MM.1S (cell line): ENCODE measurements around the gene DDHD1.

Experiments
- DNase-seq: peaks from one replicate; pipeline ENCODE4 v3.0.0-alpha.2; 2015
- H2AFZ ChIP-seq: fragments of 300-600 bp; sonication (generic); 2 replicates; pipeline ENCODE4 v1.6.0; 2016; ENCODE audit warnings: antibody characterized with exemption, low read length
- H3F3A ChIP-seq: fragments of 300-600 bp; sonication (generic); 2 replicates; pipeline ENCODE4 v1.6.1; 2016; ENCODE audit warnings: mild to moderate bottlenecking, antibody characterized with exemption, low read length, moderate library complexity, mixed read lengths; ENCODE audit not compliant: insufficient read depth
- H3K27ac ChIP-seq: fragments of 300-600 bp; sonication (generic); 2 replicates; pipeline ENCODE4 v1.5.1; 2016; ENCODE audit warnings: mild to moderate bottlenecking, low read length
- H3K27me3 ChIP-seq: fragments of 300-600 bp; sonication (generic); replicated peaks from 2 replicates; pipeline ENCODE4 v1.6.0; 2016; ENCODE audit warnings: low read length; ENCODE audit not compliant: insufficient read depth
- H3K36me3 ChIP-seq: fragments of 300-600 bp; sonication (generic); replicated peaks from 2 replicates; pipeline ENCODE4 v1.6.1; 2016; ENCODE audit warnings: mild to moderate bottlenecking, low read length, mixed read lengths; ENCODE audit not compliant: insufficient read depth
- H3K4me1 ChIP-seq: fragments of 300-600 bp; sonication (generic); 2 replicates; pipeline ENCODE4 v1.6.1; 2016; ENCODE audit warnings: low read length, mixed read lengths
- H3K4me2 ChIP-seq: fragments of 300-600 bp; sonication (generic); 2 replicates; pipeline ENCODE4 v1.6.0; 2016; ENCODE audit warnings: low read depth, low read length
- H3K4me3 ChIP-seq: fragments of 300-600 bp; sonication (generic); 2 replicates; pipeline ENCODE4 v1.5.1; 2016; ENCODE audit warnings: low read length, mixed read lengths
- H3K79me2 ChIP-seq: fragments of 300-600 bp; sonication (generic); 2 replicates; pipeline ENCODE4 v1.6.1; 2016; ENCODE audit warnings: mixed run types, low read length, mixed read lengths
- H3K9ac ChIP-seq: fragments of 300-600 bp; sonication (generic); 2 replicates; pipeline ENCODE4 v1.6.1; 2016; ENCODE audit warnings: low read length, mixed read lengths
- H3K9me2 ChIP-seq: fragments of 300-600 bp; sonication (generic); replicated peaks from 2 replicates; pipeline ENCODE4 v1.6.1; 2016; ENCODE audit warnings: mild to moderate bottlenecking, low read length, mixed read lengths; ENCODE audit not compliant: insufficient read depth
- H3K9me3 ChIP-seq: fragments of 300-600 bp; sonication (generic); replicated peaks from 2 replicates; pipeline ENCODE4 v1.6.1; 2016; ENCODE audit warnings: mild to moderate bottlenecking, low read length, mixed read lengths; ENCODE audit not compliant: insufficient read depth
- H4K20me1 ChIP-seq: fragments of 300-600 bp; sonication (generic); 2 replicates; pipeline ENCODE4 v1.6.1; 2016; ENCODE audit warnings: mild to moderate bottlenecking, low read length, moderate library complexity, mixed read lengths; ENCODE audit not compliant: insufficient read depth
- EZH2 ChIP-seq: fragments of 300-600 bp; sonication (generic); optimal IDR thresholded peaks from 2 replicates; pipeline ENCODE3; 2017; ENCODE audit warnings: low read depth, mild to moderate bottlenecking, antibody characterized with exemption, low read length, mixed read lengths
- EZH2phosphoT487 ChIP-seq: fragments of 300-600 bp; sonication (generic); IDR thresholded peaks from 2 replicates; pipeline ENCODE4 v1.6.1; 2018; ENCODE audit warnings: antibody characterized with exemption, low read length
- TF ChIP-seq, protein P1 (sequence below): fragments of 300-600 bp; sonication (generic); IDR thresholded peaks from 2 replicates; pipeline ENCODE4 v1.5.1; 2016; ENCODE audit warnings: antibody characterized with exemption, low read length, mixed read lengths

The DDHD1 gene

GRCh38 chr14:53147208-53147607 lies 5.9 kb downstream of the DDHD1 start:
- Histone ChIP-seq H3K4me2 (peak overlapping the region; percentile 79; the same call in 1 of the 2 replicates), H3K79me2 (peaks cover 99% of the 10 kb centered on the region)
- TF ChIP-seq EZH2 (no peak), EZH2phosphoT487 (no peak)

DNA sequence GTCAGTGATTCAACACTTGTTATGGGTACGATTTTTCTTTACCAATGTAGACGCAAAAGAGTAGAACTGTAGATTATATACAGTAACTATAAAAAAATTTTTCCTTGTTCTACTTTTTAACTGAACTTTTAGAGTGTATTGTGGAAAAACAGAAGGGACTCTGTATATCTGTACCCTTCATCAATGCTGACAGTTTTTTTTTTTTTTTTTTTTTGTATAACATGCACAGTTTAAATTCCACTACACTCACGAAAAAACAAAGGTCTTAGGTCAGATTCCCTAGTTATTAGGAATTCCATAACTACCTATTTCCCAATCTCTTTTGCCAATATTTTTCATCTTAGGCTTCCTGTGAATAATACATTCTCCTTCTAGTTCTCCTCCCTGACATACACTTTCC lies 6.4 kb downstream of the DDHD1 start:
- H3K36me3 ChIP-seq, result no peaks in the 10 kb centered on the region
- H3K27ac ChIP-seq, result no peak overlapping the region
- H3K79me2 ChIP-seq, result peaks cover 99% of the 10 kb centered on the region
- peaks cover 33% of the 10 kb centered on the region for H3K4me1 ChIP-seq
- H4K20me1 ChIP-seq, result no peaks in the 10 kb centered on the region
- DNase-seq, result no peak
- no peak overlapping the region for H3K9ac ChIP-seq
- H3K9me2 ChIP-seq, result no peaks in the 10 kb centered on the region
- H3K27me3 ChIP-seq, result no peaks in the 10 kb centered on the region
- TF ChIP-seq EZH2 (no peak), EZH2phosphoT487 (no peak)
- TF ChIP-seq, protein P1, sequence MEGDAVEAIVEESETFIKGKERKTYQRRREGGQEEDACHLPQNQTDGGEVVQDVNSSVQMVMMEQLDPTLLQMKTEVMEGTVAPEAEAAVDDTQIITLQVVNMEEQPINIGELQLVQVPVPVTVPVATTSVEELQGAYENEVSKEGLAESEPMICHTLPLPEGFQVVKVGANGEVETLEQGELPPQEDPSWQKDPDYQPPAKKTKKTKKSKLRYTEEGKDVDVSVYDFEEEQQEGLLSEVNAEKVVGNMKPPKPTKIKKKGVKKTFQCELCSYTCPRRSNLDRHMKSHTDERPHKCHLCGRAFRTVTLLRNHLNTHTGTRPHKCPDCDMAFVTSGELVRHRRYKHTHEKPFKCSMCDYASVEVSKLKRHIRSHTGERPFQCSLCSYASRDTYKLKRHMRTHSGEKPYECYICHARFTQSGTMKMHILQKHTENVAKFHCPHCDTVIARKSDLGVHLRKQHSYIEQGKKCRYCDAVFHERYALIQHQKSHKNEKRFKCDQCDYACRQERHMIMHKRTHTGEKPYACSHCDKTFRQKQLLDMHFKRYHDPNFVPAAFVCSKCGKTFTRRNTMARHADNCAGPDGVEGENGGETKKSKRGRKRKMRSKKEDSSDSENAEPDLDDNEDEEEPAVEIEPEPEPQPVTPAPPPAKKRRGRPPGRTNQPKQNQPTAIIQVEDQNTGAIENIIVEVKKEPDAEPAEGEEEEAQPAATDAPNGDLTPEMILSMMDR, result no peak
- H3F3A ChIP-seq, result no peaks in the 10 kb centered on the region; the same call in 1 of the 2 replicates
- H3K4me3 ChIP-seq, result no peak overlapping the region
- H3K4me2 ChIP-seq, result peak overlapping the region; percentile 79; the same call in 1 of the 2 replicates
- H3K9me3 ChIP-seq, result no peaks in the 10 kb centered on the region
- no peak overlapping the region for H2AFZ ChIP-seq

More at GRCh38 chr14:53147208-53147607, 5.9 kb downstream of the DDHD1 start:
- Histone ChIP-seq H3K4me3 (no peak overlapping the region), H3K9ac (no peak overlapping the region), H3K36me3 (no peaks in the 10 kb centered on the region), H3K9me3 (no peaks in the 10 kb centered on the region), H3K27me3 (no peaks in the 10 kb centered on the region), H3K27ac (peak overlapping the region; percentile 33; the same call in 1 of the 2 replicates), H2AFZ (no peak overlapping the region), H3K9me2 (no peaks in the 10 kb centered on the region), H4K20me1 (no peaks in the 10 kb centered on the region), H3F3A (no peaks in the 10 kb centered on the region; the same call in 1 of the 2 replicates), H3K4me1 (peaks cover 33% of the 10 kb centered on the region)
- DNase-seq, result no peak

- H4K20me1 ChIP-seq, result no peaks in the 10 kb centered on the region
- no peak for TF ChIP-seq EZH2phosphoT487
- TF ChIP-seq, protein P1, result no peak
- no peak for TF ChIP-seq EZH2
- no peak overlapping the region for H3K4me2 ChIP-seq
- H3F3A ChIP-seq, result no peaks in the 10 kb centered on the region
- no peak overlapping the region for H3K27ac ChIP-seq
- H3K79me2 ChIP-seq, result peaks cover 99% of the 10 kb centered on the region
- H3K27me3 ChIP-seq, result no peaks in the 10 kb centered on the region
- H3K9me3 ChIP-seq, result no peaks in the 10 kb centered on the region
- peaks cover 20% of the 10 kb centered on the region for H3K4me1 ChIP-seq
- no peak for DNase-seq
- H3K36me3 ChIP-seq, result no peaks in the 10 kb centered on the region
- no peaks in the 10 kb centered on the region for H3K9me2 ChIP-seq
- no peak overlapping the region for H2AFZ ChIP-seq
- no peak overlapping the region for H3K9ac ChIP-seq
- H3K4me3 ChIP-seq, result no peak overlapping the region
These were observed 8.9 kb downstream of the DDHD1 start for GRCh38 chr14:53144244-53144643.

DNA sequence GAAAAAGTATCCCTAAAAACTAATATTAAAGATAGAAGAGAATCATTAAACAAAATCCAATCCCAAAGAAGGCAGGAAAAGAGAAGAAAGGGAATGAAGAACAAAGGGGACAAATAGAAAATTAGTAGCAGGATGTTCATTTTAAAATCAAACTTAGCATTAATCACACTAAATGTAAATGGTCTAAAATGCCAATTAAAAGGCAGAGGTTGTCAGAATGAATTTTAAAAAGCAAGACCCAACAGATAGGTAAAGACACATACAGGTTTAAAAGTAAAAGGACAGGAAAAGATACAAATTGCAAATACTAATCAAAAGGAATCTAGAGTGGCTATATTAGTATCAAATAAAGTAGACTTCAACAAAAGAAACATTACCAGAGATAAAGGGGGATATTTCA lies 12.5 kb downstream of the DDHD1 start:
- H4K20me1 ChIP-seq, result no peaks in the 10 kb centered on the region
- no peaks in the 10 kb centered on the region for H3K4me1 ChIP-seq
- H3K36me3 ChIP-seq, result no peaks in the 10 kb centered on the region
- H3K9me2 ChIP-seq, result no peaks in the 10 kb centered on the region
- H3K27me3 ChIP-seq, result no peaks in the 10 kb centered on the region
- no peaks in the 10 kb centered on the region for H3F3A ChIP-seq
- peaks cover 94% of the 10 kb centered on the region for H3K79me2 ChIP-seq
- H3K4me2 ChIP-seq, result no peak overlapping the region
- H3K4me3 ChIP-seq, result no peak overlapping the region
- TF ChIP-seq EZH2phosphoT487 (no peak), EZH2 (no peak)
- TF ChIP-seq, protein P1, result no peak
- no peak overlapping the region for H3K9ac ChIP-seq
- no peaks in the 10 kb centered on the region for H3K9me3 ChIP-seq
- DNase-seq, result no peak
- no peak overlapping the region for H2AFZ ChIP-seq
- H3K27ac ChIP-seq, result no peak overlapping the region
